Peyer's patch (tissue), 4 donors: ENCODE measurements around the gene NDUFV1.

Experiments used
- CTCF ChIP-seq, 6 experiments: fragments of 450-650 bp in 4 of 6; fragments of 200-600 bp in 2 of 6; sonication (generic) in 1 of 6; IDR thresholded peaks; one replicate each; pipeline ENCODE4 v1.5.1; 2017 to 2019; ENCODE audit warnings: antibody characterized with exemption in 6 of 6, mild to moderate bottlenecking in 3 of 6, moderate library complexity in 1 of 6
- POLR2A ChIP-seq, 2 donors: fragments of 450-650 bp; IDR thresholded peaks; one replicate each; pipeline ENCODE4 v1.5.1; 2017; ENCODE audit warnings: antibody characterized with exemption in 2 of 2, mild to moderate bottlenecking in 2 of 2, moderate library complexity in 2 of 2

- no peak for TF ChIP-seq CTCF (IDR thresholded peaks at IDR 0.05)
- no peak for TF ChIP-seq POLR2A (IDR thresholded peaks at IDR 0.05)
Observed at GRCh38 chr11:67577951-67578350, 28.8 kb upstream of the NDUFV1 start.
